Right lobe of liver (tissue), 6 donors: ENCODE data around the gene SOCS7. TPM values are rescaled to one million over a fixed set of nuclear protein-coding genes. Genes with fewer than 3 reads are reported as not detected.

Experiments
- ATAC-seq, 4 donors: fragments of 200-7000 bp; cut with Tn5 transposase; one replicate each; pipeline ENCODE4 v1.9.1; 2020; ENCODE audit warnings: mild to moderate bottlenecking in 4 of 4, moderate library complexity in 4 of 4
- DNase-seq, 3 donors: peaks; one replicate each; pipeline ENCODE4 v3.0.0-alpha.2; 2020
- H3K27ac ChIP-seq, 3 donors: fragments of 200-600 bp; one replicate each; pipeline ENCODE4 v1.8.0; 2022
- H3K27me3 ChIP-seq, 2 donors: fragments of 200-600 bp; one replicate each; pipeline ENCODE4 v1.8.0; 2022
- H3K36me3 ChIP-seq, 4 donors: fragments of 200-600 bp; sonication (generic) in 1 of 4; one replicate each; pipeline versions ENCODE4 v1.5.1 to v1.8.0; 2017 to 2022; ENCODE audit warnings: control low read depth in 1 of 4
- H3K4me1 ChIP-seq, 4 donors: fragments of 200-600 bp; sonication (generic) in 1 of 4; one replicate each; pipeline versions ENCODE4 v1.5.1 to v1.8.0; 2017 to 2022; ENCODE audit warnings: control low read depth in 1 of 4
- H3K4me3 ChIP-seq, 3 donors: fragments of 200-600 bp; one replicate each; pipeline ENCODE4 v1.8.0; 2022
- H3K9me3 ChIP-seq, 4 donors: fragments of 200-600 bp; sonication (generic) in 1 of 4; one replicate each; pipeline versions ENCODE4 v1.5.1 to v1.8.0; 2017 to 2022; ENCODE audit warnings: control low read depth in 1 of 4
- CTCF ChIP-seq, 4 donors: fragments of 200-600 bp in 3 of 4; fragments of 450-650 bp in 1 of 4; IDR thresholded peaks; one replicate each; pipeline versions ENCODE4 v1.5.1 to v1.8.0; 2016 to 2022; ENCODE audit warnings: antibody characterized with exemption in 4 of 4, mild to moderate bottlenecking in 2 of 4
- POLR2A ChIP-seq: fragments of 450-650 bp; IDR thresholded peaks from one replicate; pipeline ENCODE4 v1.6.1; 2017; ENCODE audit warnings: antibody characterized with exemption, mild to moderate bottlenecking
- WGBS: methylation state at CpG from one replicate; pipeline ENCODE4 v1.1.6; 2018; ENCODE audit warnings: low coverage, low lambda C conversion rate; ENCODE audit not compliant: insufficient coverage; ENCODE audit errors: missing lambda C conversion rate; 5-methylcytosine and 5-hydroxymethylcytosine counted together
- intact Hi-C, 2 donors: fragments of 100-400 bp; cut with DNase I; formaldehyde crosslinking; loops; one replicate each; pipeline versions ENCODE4 v1.11.2 to v1.14.1; 2022
- total RNA-seq, 6 experiments: library from RNA; depleted of rRNA in 2 of 6; stranded (reverse); fragments of >200 nt in 2 of 6; fragmentation: NEBNext Ultra II Directional in 3 of 6; extraction: Animal tissue kit (Norgen Biotek cat#: 25700) in 3 of 6; gene quantifications; one replicate each; pipeline versions ENCODE4 v1.1.0 to v1.2.4, GENCODE V29; 2016 to 2023
- donor health status: DM: no; HTN: yes; CAD: no.
- donor health status: DM: no; HTN: no; CAD: no.
- donor health status: DM: no; HTN: no; CAD: no.
- donor health status: DM: no; HTN: yes; CAD: no.
- donor health status: DM: no; HTN: yes; CAD: no.

The SOCS7 gene
- total RNA-seq, 6 experiments from 2014 or later, result 2.2 to 6.0 (median 4.3) TPM

GRCh38 chr17:38329808-38330730 is 21.6 kb upstream of the SOCS7 start:
- no peak overlapping the region for H3K4me3 ChIP-seq
- H3K4me1 ChIP-seq, result no peaks in the 10 kb centered on the region
- DNase-seq (peak in 1 of 3 donors; percentile 39), ATAC-seq (no peak)
- TF ChIP-seq CTCF (IDR thresholded peaks at IDR 0.05), result no peak
- intact Hi-C loops, result no loop called here
- 56% methylated on average over 5 of the region's 25 CpGs for WGBS
- H3K27me3 ChIP-seq, result no peaks in the 10 kb centered on the region
- no peaks in the 10 kb centered on the region for H3K9me3 ChIP-seq
- no peak overlapping the region for H3K27ac ChIP-seq
- H3K36me3 ChIP-seq, result no peaks in the 10 kb centered on the region

GRCh38 chr17:38330941-38331411 is 20.7 kb upstream of the SOCS7 start:
- no peak for ATAC-seq
- TF ChIP-seq CTCF (IDR thresholded peaks at IDR 0.05) (no peak), POLR2A (no peak)
- no peaks in the 10 kb centered on the region for H3K27me3 ChIP-seq
- 85% methylated on average over 6 of the region's 23 CpGs for WGBS
- H3K4me1 ChIP-seq, result no peaks in the 10 kb centered on the region
- H3K9me3 ChIP-seq, result no peaks in the 10 kb centered on the region
- H3K4me3 ChIP-seq, result no peak overlapping the region
- peak in 1 of 3 donors; percentile 42 for DNase-seq
- no peak overlapping the region for H3K27ac ChIP-seq
- no peaks in the 10 kb centered on the region for H3K36me3 ChIP-seq
- intact Hi-C loops, result no loop called here

- ATAC-seq (no peak), DNase-seq (peak in 1 of 3 donors; percentile 36)
- Histone ChIP-seq H3K27ac (no peak overlapping the region), H3K27me3 (no peaks in the 10 kb centered on the region), H3K4me3 (no peak overlapping the region), H3K4me1 (no peaks in the 10 kb centered on the region), H3K36me3 (no peaks in the 10 kb centered on the region), H3K9me3 (no peaks in the 10 kb centered on the region)
- intact Hi-C loops, result no loop called here
- TF ChIP-seq CTCF (IDR thresholded peaks at IDR 0.05) (no peak), POLR2A (no peak)
- 62% methylated on average over 2 of the region's 7 CpGs for WGBS
Observed at GRCh38 chr17:38332735-38333134, 18.9 kb upstream of the SOCS7 start.

- H3K36me3 ChIP-seq, result no peaks in the 10 kb centered on the region
- DNase-seq, result peak in 2 of 3 donors; percentile 37 to 50
- no peak overlapping the region for H3K27ac ChIP-seq
- H3K4me3 ChIP-seq, result no peak overlapping the region
- intact Hi-C loops, result no loop called here
- ATAC-seq, result peak; percentile 28 to 57 (median 46)
- no peaks in the 10 kb centered on the region for H3K9me3 ChIP-seq
- 0% methylated on average over 4 of the region's 12 CpGs for WGBS
- no peaks in the 10 kb centered on the region for H3K27me3 ChIP-seq
- no peaks in the 10 kb centered on the region for H3K4me1 ChIP-seq
- no peak for TF ChIP-seq POLR2A
- peak; percentile 33 to 54 (median 38) for TF ChIP-seq CTCF (IDR thresholded peaks at IDR 0.05)
Observed at GRCh38 chr17:38333635-38334295, 17.9 kb upstream of the SOCS7 start.
